HG03280 (cell line): ENCODE data around the gene KRTCAP3.
"Not testable (repeated sequence)": the region's sequence is repeated elsewhere in the genome, so short reads cannot be mapped to it uniquely, and the experiment has no call there.

Experiments used
- ATAC-seq: cut with Tn5 transposase; IDR thresholded peaks from one replicate; pipeline ENCODE4 v1.9.1; 2021; ENCODE audit warnings: mild to moderate bottlenecking, moderate library complexity; ENCODE audit not compliant: unreplicated experiment

Gene KRTCAP3, protein sequence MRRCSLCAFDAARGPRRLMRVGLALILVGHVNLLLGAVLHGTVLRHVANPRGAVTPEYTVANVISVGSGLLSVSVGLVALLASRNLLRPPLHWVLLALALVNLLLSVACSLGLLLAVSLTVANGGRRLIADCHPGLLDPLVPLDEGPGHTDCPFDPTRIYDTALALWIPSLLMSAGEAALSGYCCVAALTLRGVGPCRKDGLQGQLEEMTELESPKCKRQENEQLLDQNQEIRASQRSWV

DNA sequence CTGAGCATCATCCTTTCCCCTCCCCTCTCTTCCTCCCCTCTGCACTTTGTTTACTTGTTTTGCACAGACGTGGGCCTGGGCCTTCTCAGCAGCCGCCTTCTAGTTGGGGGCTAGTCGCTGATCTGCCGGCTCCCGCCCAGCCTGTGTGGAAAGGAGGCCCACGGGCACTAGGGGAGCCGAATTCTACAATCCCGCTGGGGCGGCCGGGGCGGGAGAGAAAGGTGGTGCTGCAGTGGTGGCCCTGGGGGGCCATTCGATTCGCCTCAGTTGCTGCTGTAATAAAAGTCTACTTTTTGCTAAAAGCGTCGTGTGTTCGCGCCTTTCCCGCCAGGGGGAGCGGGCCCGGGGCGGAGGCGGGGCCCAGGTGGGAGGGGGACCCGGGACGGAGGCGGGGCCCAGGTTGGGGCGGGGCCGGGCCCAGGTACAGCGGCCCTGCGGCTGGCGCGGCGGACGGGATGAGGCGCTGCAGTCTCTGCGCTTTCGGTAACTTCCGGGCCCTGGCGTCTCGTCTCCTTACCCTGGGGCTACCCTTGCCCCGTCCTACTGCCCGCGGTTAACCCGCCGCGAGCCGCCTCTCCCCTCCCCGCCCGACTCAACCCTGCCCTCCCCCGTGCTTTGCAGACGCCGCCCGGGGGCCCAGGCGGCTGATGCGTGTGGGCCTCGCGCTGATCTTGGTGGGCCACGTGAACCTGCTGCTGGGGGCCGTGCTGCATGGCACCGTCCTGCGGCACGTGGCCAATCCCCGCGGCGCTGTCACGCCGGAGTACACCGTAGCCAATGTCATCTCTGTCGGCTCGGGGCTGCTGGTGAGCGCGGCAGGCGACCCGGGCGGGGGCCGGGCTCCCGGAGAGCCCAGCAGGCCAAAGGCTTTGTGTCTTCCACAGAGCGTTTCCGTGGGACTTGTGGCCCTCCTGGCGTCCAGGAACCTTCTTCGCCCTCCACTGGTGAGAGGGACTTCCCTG is at the start of gene KRTCAP3:
Gene KRTCAP3, plus strand, starts transcription at position 424 of the 962 bp plus-strand sequence. Its CDS starts 32 bp downstream, at position 456.
- ATAC-seq: no peak

DNA sequence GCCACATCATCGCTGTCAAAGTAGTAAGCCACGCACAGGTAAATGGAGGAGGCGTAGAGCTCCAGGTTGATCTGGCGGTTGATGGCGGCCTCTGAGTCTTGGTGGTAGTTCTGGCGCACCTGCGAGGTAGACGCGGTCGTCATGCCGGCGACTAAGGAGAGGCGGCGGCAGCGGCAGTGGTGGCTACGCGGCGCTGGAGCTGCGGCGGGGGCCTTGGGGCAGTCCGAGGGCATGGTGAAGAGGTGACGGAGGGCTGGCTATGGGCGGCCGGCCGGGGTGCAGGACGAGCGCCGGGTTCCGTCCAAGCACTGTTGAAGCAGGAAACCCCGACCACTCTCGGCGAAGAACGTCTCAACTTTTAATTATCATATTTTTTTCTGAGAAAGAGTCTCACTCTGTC is 49.0 kb upstream of the KRTCAP3 start:
- ATAC-seq: no peak

DNA sequence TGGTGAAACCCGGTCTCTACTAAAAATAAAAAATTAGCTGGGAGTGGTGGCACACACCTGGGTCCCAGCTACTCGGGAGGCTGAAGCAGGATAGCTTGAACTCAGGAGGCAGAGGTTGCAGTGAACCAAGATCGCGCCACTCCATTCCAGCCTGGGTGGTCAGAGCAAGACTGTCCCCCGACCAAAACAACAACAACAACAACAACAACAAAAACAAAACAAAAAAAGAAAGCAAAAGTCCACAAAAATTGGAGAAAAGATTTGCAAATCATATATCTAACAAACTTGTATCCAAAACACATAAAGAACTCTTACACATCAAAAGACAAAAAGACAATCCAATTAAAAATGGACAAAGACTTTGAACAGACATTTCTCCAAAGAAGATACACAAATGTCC is 43.2 kb upstream of the KRTCAP3 start:
- no peak for ATAC-seq

DNA sequence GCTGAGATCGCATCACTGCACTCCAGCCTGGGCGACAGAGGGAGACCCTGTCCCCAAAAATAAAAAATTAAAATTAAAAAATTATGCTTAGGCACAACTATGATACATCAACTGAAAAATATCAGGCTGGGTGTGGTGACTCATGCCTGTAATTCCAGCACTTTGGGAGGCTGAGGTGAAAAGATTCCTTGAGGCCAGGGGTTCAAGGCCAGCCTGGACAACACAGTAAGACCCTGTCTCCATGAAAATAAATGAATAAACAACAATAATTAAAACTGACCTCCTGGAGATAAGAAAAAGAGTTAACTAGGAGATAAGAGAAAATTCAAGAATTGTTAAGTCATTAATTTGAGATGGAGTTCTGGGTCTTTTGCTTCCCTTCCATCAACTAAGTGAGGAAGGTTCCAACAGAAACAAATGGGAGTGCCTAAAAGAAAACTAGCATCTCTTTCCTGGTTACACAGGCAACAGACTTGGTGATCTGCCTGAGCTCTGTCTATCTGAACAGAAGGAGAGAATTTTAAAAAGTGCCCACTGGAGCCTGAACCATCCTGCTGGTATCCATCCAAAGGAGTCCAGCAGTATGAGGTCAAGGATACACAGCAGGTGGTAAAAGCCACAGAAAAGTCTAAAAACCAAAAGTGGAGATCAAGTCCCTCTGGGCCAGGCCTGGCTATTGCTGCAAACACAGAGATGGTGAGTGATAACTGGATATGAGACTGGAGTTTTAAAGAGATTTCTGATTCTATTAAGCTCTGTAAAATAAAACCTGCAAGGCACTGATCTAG is 41.6 kb upstream of the KRTCAP3 start:
- ATAC-seq: no peak

DNA sequence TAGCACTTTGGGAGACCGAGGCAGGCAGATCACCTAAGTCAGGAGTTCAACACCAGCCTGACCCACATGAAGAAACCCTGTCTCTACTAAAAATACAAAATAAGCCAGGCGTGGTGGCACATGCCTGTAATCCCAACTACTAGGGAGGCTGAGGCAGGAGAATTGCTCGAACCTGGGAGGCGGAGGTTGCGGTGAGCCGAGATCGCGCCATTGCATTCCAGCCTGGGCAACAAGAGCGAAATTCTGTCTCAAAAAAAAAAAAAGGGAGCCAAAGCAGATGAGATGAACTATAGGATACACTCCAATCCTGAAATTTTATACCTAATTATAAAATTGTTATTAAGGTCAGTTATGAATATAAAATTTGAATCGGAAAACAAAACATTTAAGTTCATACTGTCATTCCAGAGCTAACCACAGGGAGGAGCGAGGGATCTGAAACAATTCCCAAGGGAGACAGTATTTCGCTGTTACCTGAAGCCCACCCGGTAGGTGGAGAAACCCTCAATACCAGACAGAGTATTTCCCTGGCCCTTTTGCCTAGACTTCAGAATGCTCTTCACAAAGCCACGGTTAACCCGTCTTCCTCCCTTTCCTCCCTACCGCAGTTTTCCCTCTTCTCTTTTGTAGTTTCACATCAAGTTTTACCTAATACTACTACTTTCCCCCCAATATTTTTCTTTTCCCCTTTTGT is 34.2 kb upstream of the KRTCAP3 start:
- ATAC-seq: no peak

DNA sequence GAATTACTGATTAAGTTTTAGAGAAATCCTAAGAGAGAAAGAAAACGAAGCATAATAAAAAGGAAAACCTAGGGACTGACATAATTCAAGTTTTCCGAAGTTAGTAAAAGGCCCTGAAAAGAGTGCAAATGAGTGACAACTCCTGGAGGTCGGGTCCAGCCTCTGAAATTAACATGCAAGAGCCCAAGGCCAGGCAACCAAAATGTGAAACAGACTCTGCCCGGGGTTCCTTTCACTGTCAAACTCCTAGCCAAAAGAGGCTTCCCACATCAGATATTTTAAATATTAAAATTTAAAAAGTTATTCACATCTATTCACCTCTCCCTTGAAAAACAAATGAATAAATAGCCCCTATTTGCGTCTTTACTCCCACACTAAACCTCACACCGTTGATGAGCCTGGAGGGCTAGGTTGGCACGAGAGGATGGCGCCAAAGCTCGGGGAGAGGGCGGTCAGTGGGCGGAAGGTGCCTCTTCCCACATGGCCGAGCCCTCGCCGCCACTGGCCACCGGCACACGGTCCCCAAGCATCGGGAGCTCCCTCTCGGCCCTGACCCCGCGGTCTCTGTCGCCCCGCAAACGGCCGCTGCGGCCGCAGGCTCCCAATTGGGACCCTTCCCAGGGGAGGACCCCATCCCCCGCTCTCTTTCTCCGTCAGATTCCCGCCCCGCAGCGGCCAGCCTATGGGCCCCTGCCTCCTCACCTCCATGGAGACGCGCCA is 33.4 kb upstream of the KRTCAP3 start:
- ATAC-seq: peak; percentile 16

DNA sequence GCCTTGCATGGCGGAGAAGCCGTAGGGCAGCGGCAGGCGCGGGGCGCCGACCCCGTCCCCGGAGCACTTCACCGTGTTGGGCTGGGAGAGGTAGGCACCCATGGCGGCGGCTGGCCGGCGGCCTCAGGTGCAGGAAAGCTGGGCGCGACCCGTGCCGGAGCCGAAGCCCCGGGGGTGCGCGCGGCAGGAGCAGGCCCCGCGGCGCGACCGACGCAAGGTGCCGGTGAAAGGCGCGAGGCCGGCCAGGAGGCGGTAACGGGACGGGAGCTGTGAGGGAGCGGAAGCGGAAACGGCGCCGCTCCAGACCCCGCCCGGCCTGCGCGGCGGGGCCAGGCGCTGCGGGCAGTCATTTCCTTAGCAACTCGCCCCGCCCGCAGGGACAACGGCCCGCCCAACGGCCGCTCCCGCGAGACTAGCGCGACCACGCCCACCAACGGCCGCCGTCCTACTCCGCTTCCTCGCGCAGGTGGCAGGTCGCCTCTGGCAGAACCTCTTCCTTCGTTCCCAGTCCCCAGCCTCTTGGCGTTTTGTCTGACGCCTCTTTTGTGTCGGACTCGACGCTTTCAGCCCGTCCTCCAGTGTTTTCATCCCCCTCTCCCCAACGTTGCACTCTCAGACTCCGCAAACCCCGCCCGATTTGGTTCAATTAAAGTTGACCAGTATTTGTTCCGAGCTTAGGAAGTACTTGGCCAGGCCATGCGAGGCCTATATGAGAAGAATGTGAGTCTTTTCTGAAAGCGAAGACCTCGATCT is 32.7 kb upstream of the KRTCAP3 start, which contains the start of gene PPM1G:
Gene PPM1G, minus strand, starts transcription at position 271 of the 753 bp plus-strand sequence. Its CDS starts 169 bp downstream, at position 102.
- peak; percentile 95 for ATAC-seq

DNA sequence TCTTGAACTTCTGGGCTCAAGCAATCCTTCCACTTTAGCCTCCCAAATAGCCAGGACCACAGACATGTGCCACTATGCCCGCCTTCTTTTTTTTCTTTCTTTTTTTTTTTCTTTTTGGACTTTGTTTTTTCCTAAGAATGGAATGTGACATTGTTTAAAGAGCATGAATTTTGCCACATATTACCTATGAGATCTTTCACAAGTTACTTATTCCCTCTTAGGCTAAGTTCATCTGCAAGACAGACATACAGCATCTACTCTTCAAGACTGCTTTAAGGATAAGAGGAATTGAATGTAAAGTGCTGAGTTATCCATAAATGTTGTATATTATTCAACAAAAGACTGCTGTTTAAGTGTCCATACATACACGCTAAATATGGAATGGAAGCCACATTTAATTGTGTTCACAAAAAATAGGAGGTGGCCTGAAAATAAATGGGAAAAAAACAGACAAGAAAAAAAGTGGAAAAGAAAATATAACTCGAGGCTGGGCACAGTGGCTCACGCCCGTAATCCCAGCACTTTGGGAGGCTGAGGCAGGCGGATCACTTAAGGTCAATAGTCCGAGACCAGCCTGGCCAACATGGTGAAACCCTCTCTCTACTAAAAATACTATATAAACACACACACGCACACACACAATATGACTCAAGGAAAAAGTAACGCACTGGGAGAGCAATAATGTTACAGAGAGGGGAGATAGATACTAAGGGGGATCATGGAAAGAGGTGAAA is 29.6 kb upstream of the KRTCAP3 start:
- ATAC-seq: no peak

DNA sequence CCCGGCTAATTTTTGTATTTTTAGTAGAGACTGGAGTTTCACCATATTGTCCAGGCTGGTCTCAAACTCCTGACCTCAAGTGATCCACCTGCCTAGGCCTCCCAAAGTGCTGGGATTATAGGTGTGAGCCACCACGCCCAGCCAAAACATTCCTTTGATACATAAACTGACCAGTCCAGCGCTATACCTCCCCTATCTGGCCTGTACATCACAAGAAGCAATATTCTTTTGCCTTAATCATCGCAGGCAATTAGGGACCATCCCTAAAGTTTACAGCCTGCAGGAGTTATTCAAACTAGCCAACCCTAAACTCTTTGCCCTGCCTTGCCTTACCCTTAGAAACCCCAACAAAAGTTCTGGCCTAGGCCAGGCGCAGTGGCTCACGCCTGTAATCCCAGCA is 26.0 kb upstream of the KRTCAP3 start:
- no peak for ATAC-seq

DNA sequence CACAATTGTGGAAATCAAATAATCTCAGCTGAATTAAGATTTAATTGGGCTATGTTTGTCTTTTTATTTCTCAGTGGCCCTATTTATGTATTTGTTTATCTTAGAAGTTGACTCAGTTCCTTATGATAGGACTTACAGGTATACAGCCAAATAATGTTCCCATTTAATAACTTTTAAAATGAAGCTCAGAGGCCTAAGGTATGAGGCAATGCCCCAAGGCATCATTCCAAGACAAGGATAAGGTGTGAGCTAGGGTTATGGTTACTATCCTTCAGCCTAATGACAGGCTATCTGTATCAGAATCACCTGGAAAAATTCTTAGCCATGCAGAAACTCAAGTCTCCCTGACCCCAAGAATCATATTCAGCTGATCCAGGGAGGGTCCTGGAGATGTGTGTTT is 21.2 kb upstream of the KRTCAP3 start:
- no peak for ATAC-seq

DNA sequence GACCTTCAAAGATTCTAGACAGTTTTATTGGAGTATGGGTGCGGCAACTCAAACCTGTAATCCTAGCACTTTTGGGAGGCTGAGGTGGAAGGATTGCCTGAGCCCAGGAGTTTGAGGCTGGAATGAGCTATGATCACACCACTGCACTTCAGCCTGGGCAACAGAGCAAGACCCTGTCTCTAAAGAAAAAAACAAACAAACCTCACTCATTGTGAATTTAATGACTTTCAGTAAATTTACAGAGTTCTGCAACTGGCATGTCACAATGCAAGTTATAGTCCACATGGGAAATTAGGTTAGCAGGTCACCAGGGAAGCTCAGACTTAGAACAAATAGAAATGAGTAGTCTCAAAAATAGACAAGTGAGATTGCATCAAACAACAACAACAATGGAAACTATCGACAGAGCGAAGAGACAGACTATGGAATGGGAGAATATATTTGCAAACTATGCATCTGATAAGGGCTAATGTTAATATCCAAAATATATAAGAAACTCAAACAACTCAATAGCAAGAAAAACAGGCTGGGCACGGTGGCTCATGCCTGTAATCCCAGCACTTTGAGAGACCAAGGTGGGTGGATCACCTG is 20.4 kb upstream of the KRTCAP3 start:
- no peak for ATAC-seq

DNA sequence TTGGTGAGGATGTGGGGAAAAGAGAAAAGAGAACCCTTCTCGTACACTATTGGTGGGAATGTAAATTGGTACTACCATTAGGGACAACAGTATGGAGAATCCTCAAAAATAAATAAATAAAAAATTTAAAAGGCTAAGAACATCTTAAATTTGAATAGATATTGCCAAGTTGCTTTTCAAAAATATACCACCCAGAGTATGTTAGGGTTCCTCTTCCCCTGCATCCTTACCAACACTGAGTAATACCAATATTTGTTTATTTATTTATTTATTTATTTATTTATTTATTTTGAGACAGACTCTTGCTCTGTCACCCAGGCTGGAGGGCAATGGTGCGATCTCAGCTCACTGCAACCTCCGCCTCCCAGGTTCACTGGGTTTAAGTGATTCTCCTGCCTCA is 19.2 kb upstream of the KRTCAP3 start:
- no peak for ATAC-seq

DNA sequence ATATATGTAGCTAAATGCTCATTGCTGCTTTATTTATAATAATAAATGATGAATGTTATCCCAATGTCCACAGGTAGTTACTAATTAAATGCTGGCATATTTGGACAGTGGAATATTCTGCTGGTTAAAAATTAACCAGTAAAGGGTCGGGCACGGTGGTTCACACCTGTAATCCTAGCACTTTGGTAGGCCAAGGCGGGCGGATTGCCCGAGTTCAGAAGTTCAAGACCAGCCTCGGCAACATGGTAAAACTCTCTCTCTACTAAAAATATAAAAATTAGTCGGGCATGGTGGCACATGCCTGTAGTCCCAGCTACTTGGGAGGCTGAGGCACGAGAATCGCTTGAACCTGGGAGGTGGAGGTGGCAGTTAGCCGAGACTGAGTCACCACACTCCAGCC is 17.1 kb upstream of the KRTCAP3 start:
- not testable (repeated sequence) for ATAC-seq

DNA sequence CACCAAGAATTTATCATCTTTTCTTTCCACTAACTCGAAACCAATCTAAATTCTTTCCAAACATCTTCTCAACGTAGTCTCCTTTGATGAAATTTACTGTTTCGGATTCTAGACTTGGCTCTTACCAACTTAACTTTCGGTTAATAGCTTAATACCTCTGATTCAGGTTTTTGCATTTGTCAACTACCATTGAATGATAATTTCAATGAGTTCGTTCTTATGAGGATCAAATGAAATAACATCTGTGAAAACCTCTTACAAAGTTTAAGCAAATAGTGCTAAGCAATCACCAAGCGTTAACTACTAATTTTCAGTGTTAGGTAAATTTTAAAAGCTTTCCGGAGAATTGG is 14.3 kb upstream of the KRTCAP3 start:
- ATAC-seq: no peak

DNA sequence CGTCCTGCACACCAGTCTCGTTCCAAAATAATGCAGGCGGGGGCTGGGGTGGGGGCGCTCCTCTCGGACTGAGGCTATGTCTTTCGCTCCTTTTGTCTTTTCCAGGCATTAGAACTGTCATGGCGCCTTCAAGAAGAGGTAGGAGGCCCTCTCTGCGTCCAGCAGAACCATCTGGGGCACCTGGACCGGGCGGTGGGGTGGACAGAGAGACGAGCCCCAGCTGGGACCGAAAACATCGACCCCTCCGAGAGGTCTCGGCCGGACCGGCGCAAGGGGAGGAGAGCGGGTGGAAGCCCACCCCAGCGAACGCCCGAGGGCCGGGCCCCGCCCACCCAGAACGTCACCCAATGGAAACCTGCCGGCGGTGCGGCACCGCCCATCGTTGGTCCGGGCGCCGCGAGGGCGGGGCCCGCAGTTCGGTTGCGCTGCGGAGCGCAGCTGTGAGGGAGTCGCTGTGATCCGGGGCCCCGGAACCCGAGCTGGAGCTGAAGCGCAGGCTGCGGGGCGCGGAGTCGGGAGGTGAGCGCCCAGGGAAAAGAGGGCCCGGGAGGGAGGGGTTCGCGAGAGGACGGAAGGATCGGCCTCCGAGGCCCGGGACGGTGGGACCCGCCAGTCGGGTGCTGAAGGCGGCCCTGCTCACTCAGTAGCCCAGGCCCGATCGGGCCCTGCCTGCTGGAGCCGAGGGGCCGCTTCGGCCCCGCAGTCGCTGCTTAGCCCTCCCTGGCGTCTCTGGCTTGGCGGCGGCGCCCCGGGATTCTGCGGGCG is 13.8 kb upstream of the KRTCAP3 start, which contains the start of gene NRBP1:
Gene NRBP1, plus strand, starts transcription at position 419 of the 765 bp plus-strand sequence. CDS start 4,643 bp downstream, outside the sequence.
- peak; percentile 90 for ATAC-seq

DNA sequence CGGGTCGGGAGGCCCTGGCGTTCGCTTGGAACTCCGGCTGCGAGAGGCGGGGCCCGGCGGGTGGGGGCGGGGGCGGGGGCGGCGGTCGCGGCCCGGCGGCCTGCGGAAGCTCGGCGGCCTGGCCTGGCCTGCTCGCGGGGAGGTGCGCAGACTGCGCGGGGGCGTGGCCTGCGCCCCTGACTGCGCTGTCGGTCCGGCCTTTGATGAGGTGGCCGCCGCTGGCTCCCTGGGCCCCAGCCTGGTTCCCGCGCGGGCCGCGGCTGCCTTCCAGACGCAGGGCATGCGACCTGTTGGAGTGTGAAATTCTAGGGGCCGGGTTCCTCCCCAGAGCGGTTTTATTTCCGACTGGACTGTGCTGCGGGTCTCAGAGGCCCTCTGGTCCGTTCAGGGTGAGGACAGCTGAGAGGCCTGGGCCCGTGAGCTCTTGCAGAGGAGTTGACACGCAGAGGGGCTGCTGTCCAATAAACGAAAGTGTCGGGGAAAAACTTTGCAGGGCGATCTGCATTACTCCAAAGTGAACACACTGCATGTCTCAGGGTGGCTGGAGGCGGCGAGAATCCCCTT is 13.1 kb upstream of the KRTCAP3 start:
- ATAC-seq: peak; percentile 62

DNA sequence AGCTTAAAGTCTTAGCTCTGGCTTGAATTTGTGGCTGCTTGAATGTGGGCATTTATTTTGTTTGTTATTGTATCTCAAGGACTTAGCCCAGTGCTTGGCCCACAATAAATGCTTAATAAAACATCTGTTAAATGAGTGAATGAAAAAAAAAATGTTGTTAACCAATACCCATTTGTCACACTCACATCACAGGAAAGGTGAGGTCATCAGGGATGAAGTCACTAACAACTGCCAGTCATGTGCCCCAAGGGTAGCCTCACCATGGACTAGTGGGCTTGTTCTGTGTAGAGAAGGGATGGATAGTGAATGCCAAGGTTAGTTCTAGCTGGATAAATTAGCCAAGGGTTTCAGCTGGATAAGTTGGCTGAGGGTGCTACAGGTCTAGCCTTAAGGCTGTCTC is 10.8 kb upstream of the KRTCAP3 start:
- ATAC-seq: no peak
